PC-9 (cell line): ENCODE data around the gene SOAT2.

Source experiments
- CTCF ChIP-seq: fragments of 200-600 bp; sonication (generic); conservative IDR thresholded peaks from 2 replicates; pipeline ENCODE4 v1.6.1; 2017; ENCODE audit warnings: mixed run types, antibody characterized with exemption, mild to moderate bottlenecking, moderate library complexity
- EZH2 ChIP-seq: fragments of 200-600 bp; sonication (generic); IDR thresholded peaks from 2 replicates; pipeline ENCODE4 v1.8.0; 2017; ENCODE audit warnings: antibody characterized with exemption, low read depth

- no peak for TF ChIP-seq CTCF
- TF ChIP-seq EZH2, result no peak
Observed at GRCh38 chr12:53152390-53152789, 49.1 kb downstream of the SOAT2 start.
